ENCODE data around the gene TMEM88.

Gene TMEM88

GRCh38 chr17:7887038-7887481 lies 32.2 kb downstream of the TMEM88 start:
- no peak for DNase-seq

DNA sequence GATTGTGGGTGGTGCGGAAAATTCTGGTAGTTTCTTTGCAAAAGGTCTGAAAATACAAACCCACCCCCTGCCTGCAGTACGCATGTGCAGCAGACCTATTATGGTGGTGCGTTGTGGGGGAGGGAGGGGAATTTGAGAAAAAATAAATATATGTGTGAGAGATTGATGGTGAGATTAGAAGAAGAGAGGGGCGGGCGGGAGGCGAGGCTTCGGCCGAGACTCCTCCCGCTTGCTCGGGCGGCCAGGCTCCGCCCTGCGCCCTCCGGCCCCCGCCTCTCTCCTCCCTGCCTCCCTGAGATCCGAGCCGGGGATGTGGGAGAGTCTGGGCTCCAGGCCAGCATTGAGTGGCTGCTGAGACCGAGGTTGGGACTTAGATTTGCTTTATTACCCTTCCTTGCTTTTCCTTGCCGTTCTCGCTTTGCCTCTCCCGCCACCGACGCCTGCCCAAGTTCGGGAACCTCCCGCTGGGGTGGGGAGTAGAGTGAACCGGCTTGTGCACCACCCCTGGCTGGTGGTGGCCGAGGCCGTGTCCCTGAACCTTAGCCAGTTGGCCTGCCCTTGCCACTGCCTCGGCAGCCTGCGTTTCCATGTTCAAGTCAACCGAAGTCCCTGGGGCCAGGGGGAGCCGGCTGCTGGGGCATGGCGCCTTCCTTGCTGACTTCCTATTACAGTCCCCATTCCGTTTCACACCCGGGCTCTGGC lies 32.8 kb downstream of the TMEM88 start:
- peak; percentile 84 for DNase-seq

DNA sequence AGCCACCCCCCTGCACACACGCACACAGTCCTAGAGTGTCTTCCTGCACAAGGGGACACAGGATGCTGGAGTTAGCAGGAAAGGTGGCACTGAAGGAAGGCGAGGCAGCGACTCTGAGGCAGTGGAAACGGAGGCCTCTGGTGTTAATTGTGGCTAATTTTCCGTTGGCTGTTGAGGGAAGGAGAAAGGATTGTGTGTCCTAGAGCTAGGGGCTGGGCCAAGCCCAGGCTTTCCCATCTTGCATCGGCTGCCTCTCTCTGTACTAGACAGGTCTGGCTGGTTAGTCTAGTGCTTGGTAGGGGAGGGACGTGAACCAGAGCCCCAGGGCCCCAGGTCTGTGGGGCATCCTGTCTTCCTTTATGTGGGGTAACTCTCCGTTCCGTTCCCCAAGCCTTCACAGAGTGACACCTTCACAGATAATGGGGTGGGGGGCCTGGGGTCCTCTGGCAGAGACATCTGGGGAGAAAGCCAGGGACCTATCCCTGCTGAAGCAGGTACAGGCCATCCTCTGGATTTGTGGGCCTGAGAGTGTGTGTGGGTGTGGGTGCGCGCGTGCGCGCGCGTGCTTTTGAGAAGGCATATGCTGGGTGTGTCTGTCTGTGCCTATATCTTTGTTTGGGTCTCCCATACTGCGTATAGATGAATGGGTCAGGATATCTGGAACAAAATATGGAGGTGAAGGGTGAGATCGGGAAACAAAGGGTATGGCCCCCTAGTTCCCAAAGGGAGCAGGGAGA lies 33.5 kb downstream of the TMEM88 start, which contains the start of gene CHD3:
Gene CHD3 (plus strand): TSS at position 606 of the 737 bp plus-strand sequence. CDS start 212 bp downstream, outside the sequence.
- peak; percentile 41 for DNase-seq

DNA sequence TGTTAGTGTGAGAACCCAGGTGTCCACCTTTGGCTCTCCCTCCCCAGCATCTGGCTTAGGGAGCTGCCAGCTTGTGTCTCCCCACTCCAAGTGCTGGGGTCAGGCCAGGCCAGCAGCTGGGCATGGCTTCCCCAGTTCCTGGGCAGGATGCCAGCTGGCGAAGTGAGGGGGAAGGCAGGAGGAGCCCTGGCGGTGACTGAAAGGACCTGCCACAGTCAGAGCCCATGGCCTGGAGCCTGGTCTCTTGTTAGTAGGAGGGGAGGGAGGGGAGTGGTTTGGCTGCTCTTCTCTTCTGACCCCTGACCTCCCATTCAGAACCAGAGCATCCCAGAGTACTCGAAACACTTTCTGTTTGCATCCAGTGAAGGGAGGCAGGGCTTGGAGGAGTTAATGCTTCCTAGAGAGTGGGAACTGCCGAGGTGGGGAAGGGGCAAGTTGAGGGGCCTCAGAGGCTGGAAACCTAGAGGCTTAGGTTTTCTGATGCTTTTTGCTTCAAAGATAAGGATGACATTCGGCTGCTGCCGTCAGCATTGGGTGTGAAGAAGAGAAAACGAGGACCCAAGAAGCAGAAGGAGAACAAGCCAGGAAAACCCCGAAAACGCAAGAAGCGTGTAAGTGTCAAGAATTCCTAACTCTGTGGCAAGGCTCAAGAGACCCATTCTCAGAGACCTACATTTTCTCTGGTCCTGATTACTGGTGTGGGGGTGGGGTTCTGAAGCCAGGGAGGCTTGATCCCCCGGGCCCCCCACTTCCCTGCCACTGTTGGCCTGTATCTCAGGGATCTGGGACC lies 34.5 kb downstream of the TMEM88 start:
- DNase-seq: peak; percentile 20

DNA sequence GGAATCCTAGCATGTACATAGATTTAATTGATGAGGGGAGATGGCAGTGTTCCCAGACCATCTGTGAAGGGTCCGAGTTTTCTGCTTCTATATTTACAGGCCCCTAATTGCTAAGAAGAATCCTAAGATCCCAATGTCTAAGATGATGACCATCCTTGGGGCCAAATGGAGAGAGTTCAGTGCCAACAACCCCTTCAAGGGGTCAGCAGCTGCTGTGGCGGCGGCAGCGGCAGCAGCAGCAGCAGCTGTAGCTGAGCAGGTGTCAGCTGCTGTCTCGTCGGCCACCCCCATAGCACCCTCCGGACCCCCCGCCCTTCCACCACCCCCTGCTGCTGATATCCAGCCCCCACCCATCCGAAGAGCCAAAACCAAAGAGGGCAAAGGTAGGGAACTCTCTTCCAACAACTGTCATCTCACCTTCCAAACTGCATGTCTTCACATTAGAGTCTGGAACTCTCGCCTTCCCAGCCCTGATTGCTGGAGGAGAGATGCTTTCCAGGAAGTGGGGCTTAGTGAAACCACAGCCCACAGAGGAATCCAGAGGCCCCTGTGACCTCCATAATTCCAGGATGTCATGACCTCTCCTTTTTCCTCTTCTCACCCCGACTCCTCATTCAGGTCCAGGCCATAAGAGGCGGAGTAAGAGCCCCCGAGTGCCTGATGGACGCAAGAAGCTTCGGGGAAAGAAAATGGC lies 38.5 kb downstream of the TMEM88 start:
- no peak for DNase-seq

GRCh38 chr17:7894226-7894625 lies 39.4 kb downstream of the TMEM88 start:
- DNase-seq: no peak

DNA sequence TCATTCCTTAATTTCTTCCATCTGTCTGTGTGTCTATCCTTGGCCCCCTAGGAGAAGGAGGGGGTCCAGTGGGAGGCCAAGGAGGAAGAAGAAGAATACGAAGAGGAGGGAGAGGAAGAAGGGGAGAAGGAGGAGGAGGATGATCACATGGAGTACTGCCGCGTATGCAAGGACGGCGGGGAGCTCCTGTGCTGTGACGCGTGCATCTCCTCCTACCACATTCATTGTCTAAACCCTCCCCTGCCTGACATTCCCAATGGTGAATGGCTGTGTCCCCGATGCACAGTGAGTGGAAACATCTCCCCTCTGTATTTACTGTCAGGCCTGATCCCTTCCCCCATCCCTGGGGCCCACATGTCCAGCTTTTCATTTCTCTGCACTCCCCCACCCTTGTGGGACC lies 40.0 kb downstream of the TMEM88 start:
- DNase-seq: no peak

- no peak for DNase-seq
Observed at GRCh38 chr17:7897090-7897489, 42.2 kb downstream of the TMEM88 start.

GRCh38 chr17:7897773-7898172 lies 42.9 kb downstream of the TMEM88 start:
- no peak for DNase-seq

DNA sequence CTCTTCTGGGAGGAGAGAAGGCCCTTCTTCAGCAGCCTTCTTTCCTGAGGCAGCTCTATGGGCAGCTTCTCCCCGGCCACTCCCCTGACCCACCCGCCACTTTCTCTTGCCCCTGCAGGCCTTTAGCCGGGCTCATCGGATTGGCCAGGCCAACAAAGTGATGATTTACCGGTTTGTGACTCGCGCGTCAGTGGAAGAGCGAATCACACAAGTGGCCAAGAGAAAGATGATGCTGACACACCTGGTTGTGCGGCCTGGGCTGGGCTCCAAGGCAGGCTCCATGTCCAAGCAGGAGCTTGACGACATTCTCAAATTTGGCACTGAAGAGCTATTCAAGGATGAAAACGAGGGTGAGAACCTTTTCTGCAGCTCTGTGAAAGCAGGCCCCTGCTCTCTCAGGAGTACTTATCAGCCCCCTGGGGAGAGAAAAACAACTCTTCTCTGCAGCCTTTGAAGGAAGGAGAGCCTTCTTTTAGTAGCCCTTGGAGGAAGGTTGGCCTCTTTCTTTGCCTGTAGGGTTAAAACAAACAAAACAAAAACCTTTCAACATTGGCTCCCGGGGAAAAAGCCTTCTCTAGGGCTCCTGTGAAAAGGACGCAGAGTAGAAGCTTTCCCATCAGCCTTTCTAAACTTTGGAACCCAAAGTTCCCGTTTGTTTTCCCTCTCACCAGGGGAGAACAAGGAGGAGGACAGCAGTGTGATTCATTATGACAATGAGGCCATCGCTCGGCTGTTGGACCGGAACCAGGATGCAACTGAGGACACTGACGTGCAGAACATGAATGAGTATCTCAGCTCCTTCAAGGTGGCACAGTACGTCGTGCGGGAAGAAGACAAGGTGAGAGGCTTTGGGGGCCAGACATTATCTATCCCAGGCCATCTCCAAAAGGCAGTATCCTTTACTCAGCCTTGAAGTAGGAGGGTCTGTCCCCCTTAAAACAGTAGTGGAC lies 48.6 kb downstream of the TMEM88 start:
- no peak for DNase-seq

All from activated effector memory CD4-positive, alpha-beta T cell treated with Interleukin-2 at 50 U/mL for 16 hours (primary cell).